ENCODE measurements around the gene KRT74. TPM values are rescaled to one million over a fixed set of nuclear protein-coding genes. Genes with fewer than 3 reads are reported as not detected.

Gene KRT74
- total and polyA plus RNA-seq, 2 of the 13 experiments (the other 11 are each of a cell fraction or from before 2014, with no cell fraction given) = not detected

GRCh38 chr12:52542157-52542556, 31.5 kb downstream of the KRT74 start (continued):
- TF ChIP-seq, protein P1, sequence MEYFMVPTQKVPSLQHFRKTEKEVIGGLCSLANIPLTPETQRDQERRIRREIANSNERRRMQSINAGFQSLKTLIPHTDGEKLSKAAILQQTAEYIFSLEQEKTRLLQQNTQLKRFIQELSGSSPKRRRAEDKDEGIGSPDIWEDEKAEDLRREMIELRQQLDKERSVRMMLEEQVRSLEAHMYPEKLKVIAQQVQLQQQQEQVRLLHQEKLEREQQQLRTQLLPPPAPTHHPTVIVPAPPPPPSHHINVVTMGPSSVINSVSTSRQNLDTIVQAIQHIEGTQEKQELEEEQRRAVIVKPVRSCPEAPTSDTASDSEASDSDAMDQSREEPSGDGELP (IDR thresholded peaks at IDR 0.05; ENCODE audit: borderline replicate concordance, low read depth) = no peak
- no peak for TF ChIP-seq TAF15 (IDR thresholded peaks at IDR 0.05; ENCODE audit: low read depth, low read length, poor library complexity, severe bottlenecking)
- TF ChIP-seq ZNF333 (CRISPR knock-in tag; IDR thresholded peaks at IDR 0.05; ENCODE audit: borderline replicate concordance) = no peak
- no peak for TF ChIP-seq ZNF724P (CRISPR knock-in tag; IDR thresholded peaks at IDR 0.05; ENCODE audit: borderline replicate concordance)

DNA sequence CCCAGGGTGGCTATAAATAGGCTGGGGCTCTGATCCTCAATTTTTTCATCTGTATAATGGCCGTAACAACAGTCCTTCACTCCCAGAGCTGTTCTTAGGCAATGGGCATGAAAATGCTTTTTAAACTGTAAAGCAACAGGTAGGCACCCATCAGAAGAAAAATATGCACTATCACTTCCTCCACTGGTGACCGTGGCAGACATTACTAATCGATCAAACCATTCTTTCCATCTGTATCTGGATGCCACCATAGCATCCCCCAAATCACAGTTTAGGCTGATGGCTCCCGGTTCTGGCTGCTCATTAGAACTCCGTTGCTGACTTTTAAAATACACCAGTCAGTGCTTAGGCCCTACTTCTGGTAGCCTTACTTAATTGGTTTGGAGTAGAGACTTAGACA, 31.9 kb downstream of the KRT74 start:
- CTCF ChIA-PET (ENCODE audit: low intra/inter-chr PET ratio, low total read pairs) = no interaction called here
- H3K27ac ChIP-seq (ENCODE audit: extremely low read length, insufficient read depth, low read length) = no peak overlapping the region
- no peak overlapping the region for H3K4me3 ChIP-seq (replicated peaks in 1 of 3; ENCODE audit: insufficient read depth in 1 of 3, low read depth in 2 of 3, low read length in 3 of 3)
- peaks cover 3 to 6% of the 10 kb centered on the region in 2 experiments; a peak in 2 of 5 replicates for H3K27me3 ChIP-seq (ENCODE audit: control insufficient read depth in 1 of 2, insufficient read depth in 2 of 2, low read length in 2 of 2)
- H3K36me3 ChIP-seq (replicated peaks in 1 of 2; ENCODE audit: control insufficient read depth in 1 of 2, insufficient read depth in 2 of 2, low read length in 2 of 2) = no peaks in the 10 kb centered on the region
- POLR2A ChIA-PET = no interaction called here
- H3K4me2 ChIP-seq (ENCODE audit: low read depth, low read length) = no peak overlapping the region
- FAIRE-seq = no peak
- 5% methylated on average over 4 of the region's 5 CpGs for WGBS (ENCODE audit: low lambda C conversion rate)
- no peaks in the 10 kb centered on the region for H3K79me2 ChIP-seq (ENCODE audit: insufficient read depth, low read length)
- no TSS peak for BruUV-seq (replicated peaks)
- TF ChIP-seq GTF3A (CRISPR knock-in tag; conservative IDR thresholded peaks at IDR 0.05) (no peak), CERS6 (CRISPR knock-in tag; IDR thresholded peaks at IDR 0.05) (no peak), MAF1 (CRISPR knock-in tag; IDR thresholded peaks at IDR 0.05; ENCODE audit: borderline replicate concordance) (no peak), BCL6 (CRISPR knock-in tag; IDR thresholded peaks at IDR 0.05) (no peak), ZFX (CRISPR knock-in tag; IDR thresholded peaks at IDR 0.05; ENCODE audit: low read depth) (no peak)
- in situ Hi-C loops (cut with HindIII; ENCODE audit: extremely low pct_ligation_motif_present, low pct_unique_long_range_greater_than_20kb) (loop anchor here (25.0 kb wide), 1 partner anchor 404 kb away; no protein-coding TSS in a partner anchor), intact Hi-C loops (cut with micrococcal nuclease; ENCODE audit: unreplicated experiment) (no loop called here)
- H3K9ac ChIP-seq (ENCODE audit: insufficient read depth, low read depth, low read length) = no peak overlapping the region
- ATAC-seq = no peak
- no peaks in the 10 kb centered on the region for H3K4me1 ChIP-seq (ENCODE audit: insufficient read depth, low read length)
- H2AFZ ChIP-seq (ENCODE audit: low read length) = no peak overlapping the region
- H3K9me3 ChIP-seq (ENCODE audit: low read length) = no peaks in the 10 kb centered on the region
- DNase-seq (ENCODE audit: low spot score) = no peak
- H4K20me1 ChIP-seq (ENCODE audit: insufficient read depth, low read length) = no peaks in the 10 kb centered on the region

Data from HepG2 (cell line).